Stomach (tissue), 4 donors: Measurements from ENCODE around the gene TAF4.

Source experiments
- CTCF ChIP-seq, 7 experiments: fragments of 450-650 bp in 4 of 7; fragments of 200-600 bp in 3 of 7; sonication (generic) in 3 of 7; IDR thresholded peaks; one replicate each; pipeline ENCODE4 v1.5.1; 2016 to 2019; ENCODE audit warnings: antibody characterized with exemption in 7 of 7, control low read depth in 2 of 7, mild to moderate bottlenecking in 1 of 7
- POLR2A ChIP-seq, 4 donors: fragments of 450-650 bp; IDR thresholded peaks; one replicate each; pipeline ENCODE4 v1.6.1; 2016; ENCODE audit warnings: antibody characterized with exemption in 4 of 4, control low read depth in 2 of 4, mild to moderate bottlenecking in 1 of 4, moderate library complexity in 1 of 4
- POLR2AphosphoS5 ChIP-seq, 3 donors: sonication (generic); formaldehyde crosslinking; IDR thresholded peaks; one replicate each; pipeline ENCODE4 v1.6.1; 2016; ENCODE audit warnings: antibody characterized with exemption in 3 of 3

- TF ChIP-seq POLR2A (IDR thresholded peaks at IDR 0.05) = no peak
- TF ChIP-seq CTCF (IDR thresholded peaks at IDR 0.05) = no peak
- no peak for TF ChIP-seq POLR2AphosphoS5 (IDR thresholded peaks at IDR 0.05)
Observed at GRCh38 chr20:62014488-62014775, 51.2 kb downstream of the TAF4 start.
